Hippocampal formation (tissue), 2 donors: ENCODE measurements around the gene LHFPL3.
"Not testable (repeated sequence)": the region's sequence is repeated elsewhere in the genome, so short reads cannot be mapped to it uniquely, and the experiment has no call there.

ENCODE experiments used
- DNase-seq, 2 donors: peaks; one replicate each; lab custom pipeline; 2025; lab: John Stamatoyannopoulos, UW

The LHFPL3 gene

DNA sequence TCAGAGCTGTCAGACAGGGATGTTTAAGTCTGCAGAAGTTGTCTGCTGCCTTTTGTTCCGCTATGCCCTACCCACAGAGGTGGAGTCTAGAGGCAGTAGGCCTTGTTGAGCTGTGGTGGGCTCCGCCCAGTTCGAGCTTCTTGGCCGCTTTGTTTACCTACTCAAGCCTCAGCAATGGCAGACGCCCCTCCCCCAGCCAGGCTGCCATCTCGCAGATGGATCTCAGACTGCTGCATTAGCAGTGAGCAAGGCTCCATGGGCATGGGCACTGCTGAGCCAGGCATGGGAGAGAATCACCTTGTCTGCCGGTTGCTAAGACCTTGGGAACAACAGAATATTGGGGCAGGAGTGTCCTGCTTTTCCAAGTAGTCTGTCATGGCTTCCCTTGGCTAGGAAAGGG, 267.2 kb downstream of the LHFPL3 start:
- DNase-seq = not testable (repeated sequence)

GRCh38 chr7:104603957-104604356, 275.6 kb downstream of the LHFPL3 start:
- DNase-seq = no peak

DNA sequence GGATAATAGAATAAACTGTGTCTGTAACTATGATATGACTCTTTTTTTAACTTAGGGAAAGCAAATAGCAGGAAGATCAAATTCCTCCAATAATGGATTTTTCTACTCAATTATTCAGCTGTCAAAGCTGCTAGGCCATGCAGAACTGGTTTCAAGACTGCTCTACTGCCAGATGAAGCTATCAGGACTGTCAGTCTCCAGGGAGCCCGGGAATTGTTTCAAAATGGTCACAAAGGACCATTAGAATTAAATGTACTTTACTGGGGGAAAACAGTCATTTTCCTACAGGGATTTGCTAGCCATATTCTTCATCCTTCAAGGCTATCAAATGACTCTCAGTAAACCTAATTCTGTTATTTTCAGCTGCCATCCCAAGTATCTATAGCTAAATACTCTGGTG, 276.3 kb downstream of the LHFPL3 start:
- no peak for DNase-seq

DNA sequence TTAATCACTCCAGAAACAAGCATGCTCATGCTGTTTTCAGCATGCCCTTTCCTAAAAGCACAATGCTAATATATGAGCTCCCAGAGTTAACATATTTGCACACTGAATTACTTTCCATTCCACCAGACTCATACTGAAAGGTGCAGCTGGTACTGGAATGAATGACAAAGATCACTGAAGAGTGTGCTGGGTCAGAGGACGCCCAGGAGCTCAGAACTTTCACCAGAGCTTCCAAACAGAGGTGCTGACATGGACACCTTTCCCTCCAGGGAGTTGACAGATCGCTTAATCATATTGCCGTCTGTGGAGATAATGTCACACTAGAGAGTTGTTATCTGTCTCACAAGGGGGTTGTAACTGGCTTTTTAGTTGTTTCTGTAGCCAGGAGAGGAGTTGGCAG, 292.9 kb downstream of the LHFPL3 start:
- no peak for DNase-seq

DNA sequence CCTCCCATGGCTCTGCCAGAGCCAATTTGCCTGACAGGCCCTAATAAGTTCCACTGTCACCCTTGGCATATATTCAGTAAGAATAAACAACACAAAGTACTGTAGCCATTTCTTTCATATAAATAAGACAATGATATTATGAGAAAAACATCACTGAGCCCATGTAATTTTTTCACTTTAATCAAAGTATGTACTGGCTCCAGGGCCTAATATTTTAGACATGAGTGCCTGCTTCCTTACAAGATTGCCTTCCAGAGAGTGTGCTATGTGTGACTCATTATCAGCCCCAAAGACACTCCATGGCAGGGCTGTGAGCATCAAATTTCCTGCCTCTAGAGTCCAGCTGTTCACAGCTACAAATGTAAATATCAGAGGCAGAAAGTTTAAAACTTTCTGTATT, 297.6 kb downstream of the LHFPL3 start:
- DNase-seq = no peak

DNA sequence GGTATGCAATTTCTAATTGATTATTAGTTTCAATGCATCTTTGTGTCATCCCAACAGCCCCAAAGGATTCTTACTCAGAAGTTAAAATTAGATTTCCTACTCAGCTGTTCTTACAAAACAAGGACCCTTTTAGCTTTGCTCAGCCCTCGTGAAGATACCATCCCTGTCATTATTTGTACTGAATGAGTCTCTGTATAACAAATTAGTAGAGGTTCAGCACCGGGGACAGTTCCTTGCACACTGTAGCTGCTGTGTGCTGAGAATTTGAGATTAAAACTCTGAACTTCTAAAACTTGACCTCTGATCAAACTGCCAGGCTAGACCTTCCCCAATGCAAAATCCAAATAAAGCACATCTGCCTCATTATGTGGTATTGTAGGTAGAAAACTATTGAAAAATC, 299.1 kb downstream of the LHFPL3 start:
- DNase-seq = no peak

GRCh38 chr7:104628017-104628416, 299.6 kb downstream of the LHFPL3 start:
- DNase-seq = no peak

DNA sequence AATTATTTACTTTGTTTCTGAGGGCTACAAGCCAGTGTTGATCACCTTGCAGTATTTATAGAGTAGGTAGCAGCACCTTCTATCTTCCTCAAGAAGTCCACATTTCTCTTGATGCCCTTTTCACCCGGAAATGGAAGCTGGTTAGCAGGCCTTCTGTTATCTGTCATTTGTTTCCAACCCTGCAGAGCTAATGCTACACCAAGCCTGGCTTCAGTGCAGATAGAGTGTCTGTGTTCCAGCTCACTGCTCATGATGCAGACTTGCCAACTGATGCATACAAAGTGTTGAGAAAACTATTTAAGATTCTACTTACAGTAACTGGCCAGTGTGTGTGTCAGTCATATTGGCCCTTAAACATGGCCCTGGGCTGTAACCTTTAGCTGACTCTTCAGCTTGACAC, 301.0 kb downstream of the LHFPL3 start:
- no peak for DNase-seq

DNA sequence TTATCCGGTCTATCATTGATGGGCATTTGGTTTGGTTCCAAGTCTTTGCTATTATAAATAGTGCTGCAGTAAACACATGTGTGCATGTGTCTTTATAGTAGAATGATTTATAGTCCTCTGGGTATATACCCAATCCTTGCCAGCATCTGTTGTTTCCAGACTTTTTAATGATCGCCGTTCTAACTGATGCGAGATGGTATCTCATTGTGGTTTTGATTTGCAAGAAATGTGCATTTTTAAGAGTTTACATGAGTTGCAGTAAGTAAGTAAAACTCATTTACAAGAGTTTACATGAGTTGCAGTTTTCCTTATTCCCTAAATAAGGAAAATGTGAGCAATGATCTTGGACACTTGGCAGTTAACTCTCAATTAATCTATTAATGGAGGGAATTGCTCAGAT, 312.1 kb downstream of the LHFPL3 start:
- DNase-seq = no peak

DNA sequence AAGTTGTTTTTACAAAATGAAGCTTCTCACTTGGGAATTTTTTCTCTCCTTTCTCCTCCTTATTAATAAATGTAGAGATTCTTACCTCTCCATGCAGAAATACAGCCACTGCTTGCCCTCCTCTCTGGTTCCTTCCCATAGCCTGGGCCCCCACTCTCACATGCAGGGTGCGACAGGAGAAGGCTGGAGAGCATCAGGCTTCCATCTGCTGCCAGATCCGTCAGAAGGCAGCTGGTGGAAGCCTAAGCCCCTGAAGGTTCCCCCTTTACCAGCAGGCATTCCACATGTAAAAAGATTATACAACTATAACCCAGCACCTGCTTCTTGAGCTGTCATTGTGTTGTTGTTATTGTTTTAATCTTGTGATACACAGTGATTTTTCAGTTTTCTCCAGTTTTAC, 314.2 kb downstream of the LHFPL3 start:
- DNase-seq = no peak

- no peak for DNase-seq
These were observed 315.3 kb downstream of the LHFPL3 start for GRCh38 chr7:104643587-104644217.

GRCh38 chr7:104650991-104651640, 322.7 kb downstream of the LHFPL3 start:
- peak in 1 of 2 donors; percentile 14 for DNase-seq

DNA sequence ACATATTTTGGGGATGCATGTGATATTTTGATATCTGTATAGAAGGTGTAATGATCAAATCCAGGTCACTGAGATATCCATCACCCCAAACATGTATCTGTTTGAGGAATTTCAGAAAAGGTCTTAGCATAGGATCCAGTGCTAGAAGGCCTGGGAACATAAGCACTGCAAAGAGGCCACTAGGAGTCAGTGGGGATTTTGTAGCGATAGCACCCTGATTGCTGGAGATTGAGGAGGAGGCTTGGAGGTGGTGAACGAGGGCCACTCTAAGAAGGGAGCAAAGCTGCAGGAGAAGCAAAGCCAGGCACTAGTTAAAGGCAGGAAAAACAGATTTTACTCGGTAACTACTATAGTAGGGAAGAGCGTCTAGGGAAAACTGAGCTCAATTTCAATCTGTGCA, 324.0 kb downstream of the LHFPL3 start:
- no peak for DNase-seq

DNA sequence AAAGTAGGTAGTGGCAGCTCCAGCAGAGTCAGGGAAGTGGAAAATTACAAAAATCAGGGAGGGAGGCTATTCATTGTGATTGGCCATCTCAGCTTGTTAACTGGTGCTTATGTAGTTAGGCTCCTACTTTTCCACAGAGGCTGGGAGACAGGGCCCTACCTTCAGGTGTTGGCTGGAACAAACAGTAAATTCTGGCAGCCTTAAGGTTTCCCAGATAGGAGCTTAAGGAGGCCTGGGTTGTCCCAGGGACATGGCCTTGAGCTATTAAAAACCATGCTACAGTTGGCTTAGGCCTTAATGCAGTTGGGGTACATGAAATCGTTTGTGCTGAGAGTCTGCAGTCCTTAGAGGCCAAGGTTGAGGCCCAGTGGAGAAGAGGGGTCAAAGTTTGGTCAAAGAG, 324.5 kb downstream of the LHFPL3 start:
- DNase-seq = no peak

DNA sequence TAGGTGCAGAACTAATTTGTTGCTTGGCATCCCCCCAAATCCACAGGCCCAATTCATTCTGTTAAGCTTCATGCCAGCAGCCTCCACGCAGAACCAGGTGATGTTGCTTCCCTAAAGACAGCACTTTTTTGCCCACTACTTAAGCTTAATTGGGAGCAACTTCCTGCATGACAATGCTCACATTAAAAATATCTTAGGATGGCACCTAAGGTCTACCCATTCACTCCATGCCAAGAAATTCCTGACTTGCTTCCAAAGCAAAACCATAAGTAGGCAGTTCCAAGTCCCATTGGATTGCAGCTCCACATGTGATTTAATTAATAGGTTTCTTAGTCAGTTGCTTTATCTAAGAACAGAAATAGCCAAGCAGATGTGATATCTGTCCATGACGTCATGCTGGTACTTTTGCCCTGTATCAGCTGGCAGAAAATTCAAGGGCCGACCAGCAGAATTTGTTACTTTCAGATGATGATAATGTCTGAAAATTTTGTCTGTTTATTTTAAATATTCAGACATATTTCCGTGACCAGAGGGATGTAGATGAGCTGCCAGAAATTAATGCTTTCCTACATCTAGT, 325.5 kb downstream of the LHFPL3 start:
- DNase-seq = no peak

DNA sequence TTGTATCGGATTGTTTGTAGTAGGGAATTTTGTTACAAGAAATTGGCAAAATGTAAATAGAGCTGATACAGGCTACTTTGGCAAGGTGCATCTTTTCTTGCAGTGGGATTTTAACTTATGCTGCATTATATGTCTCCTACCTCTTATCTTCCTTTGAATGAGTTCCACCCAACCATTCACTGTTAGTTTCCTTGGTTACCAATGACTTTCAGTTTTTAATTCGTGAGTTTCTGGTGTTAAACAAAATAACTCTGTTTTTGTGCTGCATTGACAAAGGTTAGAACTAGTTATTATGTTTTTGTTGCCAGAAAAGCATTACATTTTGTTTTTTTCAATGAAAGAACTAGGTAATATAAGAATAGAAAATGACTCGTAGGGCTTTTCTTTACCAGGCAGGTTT, 327.2 kb downstream of the LHFPL3 start:
- no peak for DNase-seq

- no peak for DNase-seq
These were observed 328.1 kb downstream of the LHFPL3 start for GRCh38 chr7:104656467-104656866.

DNA sequence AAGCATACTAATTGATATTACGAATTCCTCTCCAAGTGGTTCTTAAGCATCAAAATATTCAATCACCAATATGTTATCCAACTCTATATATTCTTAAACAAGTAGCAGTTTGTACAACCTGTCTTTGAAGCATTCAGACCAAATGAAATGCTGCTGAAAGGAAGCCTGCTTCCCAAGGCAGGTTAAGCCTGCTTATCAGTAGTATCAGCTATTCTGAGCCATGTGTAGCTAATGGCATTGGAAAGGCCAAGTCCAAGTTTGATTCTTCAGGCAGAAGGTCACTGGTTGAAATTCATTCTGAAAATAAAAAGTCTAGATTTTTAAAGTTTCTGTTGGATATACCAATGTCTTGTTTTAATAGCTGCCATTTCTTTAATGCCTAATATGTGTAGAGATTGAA, 328.7 kb downstream of the LHFPL3 start:
- no peak for DNase-seq

GRCh38 chr7:104661575-104661974, 333.2 kb downstream of the LHFPL3 start:
- no peak for DNase-seq

- DNase-seq = no peak
These were observed 336.2 kb downstream of the LHFPL3 start for GRCh38 chr7:104664648-104665047.

DNA sequence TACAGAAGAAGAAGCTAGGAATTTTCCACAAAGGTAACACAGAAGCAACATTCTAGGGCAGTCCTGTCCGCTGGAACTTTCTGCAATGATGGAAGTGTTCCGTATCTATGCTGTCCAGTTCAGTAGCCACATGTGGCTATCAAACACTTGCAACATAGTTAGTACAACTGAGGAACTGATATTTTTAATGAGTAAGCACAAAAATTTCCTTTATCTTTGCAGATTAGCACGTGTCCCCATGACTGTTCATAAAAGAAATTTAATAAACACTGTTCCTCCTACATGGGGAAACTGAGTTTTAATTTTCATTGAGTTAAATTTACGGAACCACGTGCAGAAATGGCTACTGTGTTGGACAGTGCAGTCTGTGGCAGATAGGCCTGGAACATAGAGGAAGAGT, 349.2 kb downstream of the LHFPL3 start:
- DNase-seq = no peak

DNA sequence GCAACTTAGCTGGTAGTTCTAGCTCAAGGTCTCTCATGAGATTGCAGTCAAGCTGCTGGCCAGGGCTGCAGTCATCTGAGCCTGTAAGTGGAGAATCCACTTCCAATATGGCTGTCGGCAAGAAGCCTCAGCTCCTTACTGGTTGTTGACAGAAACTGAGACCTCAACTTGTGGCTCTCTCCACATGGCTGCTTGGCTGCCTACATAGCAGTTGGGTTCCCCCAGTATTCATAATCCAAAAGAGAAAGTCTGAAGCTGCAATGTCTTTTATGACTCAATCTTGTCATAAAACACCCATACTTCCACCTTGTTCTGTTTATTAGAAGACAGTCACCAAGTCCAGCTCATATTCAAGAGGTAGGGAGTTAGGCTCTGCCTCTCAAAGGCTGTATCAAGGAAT, 350.7 kb downstream of the LHFPL3 start:
- no peak for DNase-seq

GRCh38 chr7:104686286-104686685, 357.9 kb downstream of the LHFPL3 start:
- DNase-seq = no peak

- no peak for DNase-seq
These were observed 366.3 kb downstream of the LHFPL3 start for GRCh38 chr7:104694710-104695109.
